ENCODE data around the gene BLVRA.

DNA sequence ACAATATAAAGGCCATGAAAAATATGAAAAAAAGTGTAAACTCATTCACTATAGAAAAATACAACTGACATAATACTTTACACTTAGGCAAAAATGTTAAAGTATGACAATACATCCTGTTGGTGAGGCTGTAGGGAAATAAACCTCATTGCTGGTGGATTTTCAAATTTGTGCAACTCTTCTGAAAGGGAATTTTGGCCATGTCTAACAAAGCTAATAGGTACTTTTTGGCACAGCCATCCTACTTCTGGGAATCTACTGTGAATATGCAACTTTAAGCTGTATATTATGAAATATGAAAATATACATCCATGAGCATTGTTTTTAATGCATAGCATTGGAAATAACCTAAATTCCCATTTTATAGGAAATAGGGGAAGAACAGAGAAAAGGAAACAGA lies 15.8 kb upstream of the BLVRA start:
- no peak for TF ChIP-seq CTCF (IDR thresholded peaks at IDR 0.05)
- no peak for TF ChIP-seq POLR2A (IDR thresholded peaks at IDR 0.05)
- TF ChIP-seq POLR2AphosphoS5 (IDR thresholded peaks at IDR 0.05), result no peak

Measured in upper lobe of left lung (tissue), 4 donors.